Kidney (tissue), 14 donors: Measurements from ENCODE around the gene DUSP9. TPM values are rescaled to one million over a fixed set of nuclear protein-coding genes. Genes with fewer than 3 reads are reported as not detected.
"Not testable (repeated sequence)": the region's sequence is repeated elsewhere in the genome, so short reads cannot be mapped to it uniquely, and the experiment has no call there.

Source experiments
- DNase-seq, 5 donors: peaks; one replicate each; pipeline ENCODE4 v3.0.0-alpha.2; 2013 to 2020
- FAIRE-seq: peaks from 2 replicates; lab custom pipeline; 2012; peaks lifted over from hg19 to GRCh38; lab: Jason Lieb, UNC
- H3K27ac ChIP-seq, 2 donors: one replicate each; pipeline ENCODE4 v1.7.0; 2013; ENCODE audit warnings: low read depth in 2 of 2, low read length in 2 of 2, inconsistent platforms in 1 of 2
- H3K27me3 ChIP-seq: one replicate; pipeline ENCODE4 v1.7.1; 2013; ENCODE audit warnings: low read length, inconsistent platforms; ENCODE audit not compliant: control insufficient read depth, insufficient read depth
- H3K36me3 ChIP-seq, 3 donors: one replicate each; pipeline versions ENCODE4 v1.7.0 to v1.7.1; 2013; ENCODE audit warnings: low read length in 3 of 3, control low read depth in 1 of 3, inconsistent platforms in 1 of 3; ENCODE audit not compliant: insufficient read depth in 3 of 3, control insufficient read depth in 2 of 3
- H3K4me1 ChIP-seq, 3 donors: one replicate each; pipeline versions ENCODE4 v1.7.0 to v1.7.1; 2013; ENCODE audit warnings: low read length in 3 of 3, inconsistent platforms in 1 of 3, low read depth in 1 of 3; ENCODE audit not compliant: control insufficient read depth in 2 of 3, insufficient read depth in 2 of 3
- H3K4me3 ChIP-seq, 3 donors: one replicate each; pipeline versions ENCODE4 v1.7.0 to v1.8.1; 2013; ENCODE audit warnings: low read length in 3 of 3, control low read depth in 1 of 3, inconsistent platforms in 1 of 3
- H3K9ac ChIP-seq, 3 donors: one replicate each; pipeline versions ENCODE4 v1.7.0 to v1.7.1; 2013; ENCODE audit warnings: low read length in 3 of 3, control low read depth in 1 of 3, inconsistent platforms in 1 of 3
- H3K9me3 ChIP-seq, 3 donors: one replicate each; pipeline versions ENCODE4 v1.7.0 to v1.7.1; 2013; ENCODE audit warnings: low read length in 3 of 3, control low read depth in 1 of 3, inconsistent platforms in 1 of 3; ENCODE audit not compliant: control insufficient read depth in 2 of 3, insufficient read depth in 1 of 3
- intact Hi-C: fragments of 100-400 bp; cut with DNase I; formaldehyde crosslinking; loops from one replicate; pipeline ENCODE4 v1.11.1; 2022
- polyA plus RNA-seq: library from polyadenylated mRNA; stranded (reverse); fragments of 350-450 nt; fragmentation: Illumina TruSeq; extraction: RNeasy Lipid Tissue Mini Kit (QIAGEN cat#74804); gene quantifications from one replicate; pipeline ENCODE4 v1.2.3, GENCODE V29; 2014; ENCODE audit warnings: low read depth, low replicate concordance; ENCODE audit not compliant: insufficient read depth
- total RNA-seq: library from RNA; stranded (reverse); fragmentation: NEBNext Ultra II Directional; extraction: Animal tissue kit (Norgen Biotek cat#: 25700); gene quantifications from one replicate; pipeline ENCODE4 v1.2.1, GENCODE V29; 2021
- TF ChIP-seq, protein P1 (sequence below): IDR thresholded peaks from 3 replicates; pipeline ENCODE4 v1.5.1; 2012; ENCODE audit warnings: mild to moderate bottlenecking, moderate library complexity, borderline replicate concordance; ENCODE audit not compliant: insufficient read depth; ENCODE audit errors: extremely low read depth
- donor health status: control.
- donor health status: control.
- donor health status: control.
- donor health status: control.
- donor health status: control.
- donor health status: DM: yes; HTN: yes; CAD: no.
- donor health status: Normal renal cell carcinoma (clear cell type).

The DUSP9 gene
- total and polyA plus RNA-seq, 2 donors from 2014 or later = 4.7 to 81.4 TPM

GRCh38 chrX:153601511-153602110 is 45.4 kb upstream of the DUSP9 start:
- FAIRE-seq (no peak), DNase-seq (no peak)
- intact Hi-C loops = no loop called here
- H3K9ac ChIP-seq = no peak overlapping the region
- TF ChIP-seq, protein P1, sequence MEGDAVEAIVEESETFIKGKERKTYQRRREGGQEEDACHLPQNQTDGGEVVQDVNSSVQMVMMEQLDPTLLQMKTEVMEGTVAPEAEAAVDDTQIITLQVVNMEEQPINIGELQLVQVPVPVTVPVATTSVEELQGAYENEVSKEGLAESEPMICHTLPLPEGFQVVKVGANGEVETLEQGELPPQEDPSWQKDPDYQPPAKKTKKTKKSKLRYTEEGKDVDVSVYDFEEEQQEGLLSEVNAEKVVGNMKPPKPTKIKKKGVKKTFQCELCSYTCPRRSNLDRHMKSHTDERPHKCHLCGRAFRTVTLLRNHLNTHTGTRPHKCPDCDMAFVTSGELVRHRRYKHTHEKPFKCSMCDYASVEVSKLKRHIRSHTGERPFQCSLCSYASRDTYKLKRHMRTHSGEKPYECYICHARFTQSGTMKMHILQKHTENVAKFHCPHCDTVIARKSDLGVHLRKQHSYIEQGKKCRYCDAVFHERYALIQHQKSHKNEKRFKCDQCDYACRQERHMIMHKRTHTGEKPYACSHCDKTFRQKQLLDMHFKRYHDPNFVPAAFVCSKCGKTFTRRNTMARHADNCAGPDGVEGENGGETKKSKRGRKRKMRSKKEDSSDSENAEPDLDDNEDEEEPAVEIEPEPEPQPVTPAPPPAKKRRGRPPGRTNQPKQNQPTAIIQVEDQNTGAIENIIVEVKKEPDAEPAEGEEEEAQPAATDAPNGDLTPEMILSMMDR = no peak
- H3K4me1 ChIP-seq = peaks cover 0 to 12% (median 0%) of the 10 kb centered on the region in 3 donors
- no peak overlapping the region for H3K27ac ChIP-seq
- H3K36me3 ChIP-seq = no peaks in the 10 kb centered on the region
- no peaks in the 10 kb centered on the region for H3K9me3 ChIP-seq
- no peak overlapping the region for H3K4me3 ChIP-seq
- H3K27me3 ChIP-seq = no peaks in the 10 kb centered on the region

DNA sequence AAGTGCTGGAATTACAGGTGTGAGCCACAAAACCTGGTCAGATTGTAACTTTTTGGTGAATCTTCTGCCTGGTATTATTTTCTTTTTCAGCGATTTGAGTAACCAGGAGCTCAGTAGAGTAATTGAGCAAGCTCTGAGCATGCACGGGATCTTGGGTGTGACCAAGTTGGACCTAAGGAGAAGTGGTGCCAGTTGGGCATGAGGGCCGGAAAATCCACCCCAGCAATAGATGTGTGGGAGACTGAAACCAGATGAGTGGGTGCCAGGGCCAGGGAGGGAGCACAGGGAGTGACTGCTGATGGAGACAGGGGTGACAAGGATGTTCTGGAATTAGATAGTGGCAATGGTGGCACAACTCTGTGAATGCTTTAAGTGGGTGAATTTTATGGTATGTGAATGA is 44.4 kb upstream of the DUSP9 start:
- TF ChIP-seq, protein P1 = no peak
- no peaks in the 10 kb centered on the region for H3K27me3 ChIP-seq
- no peaks in the 10 kb centered on the region for H3K36me3 ChIP-seq
- DNase-seq (no peak), FAIRE-seq (no peak)
- no peak overlapping the region for H3K27ac ChIP-seq
- H3K4me3 ChIP-seq = no peak overlapping the region
- intact Hi-C loops = no loop called here
- no peaks in the 10 kb centered on the region for H3K9me3 ChIP-seq
- peaks cover 0 to 12% (median 0%) of the 10 kb centered on the region in 3 donors for H3K4me1 ChIP-seq
- H3K9ac ChIP-seq = no peak overlapping the region

DNA sequence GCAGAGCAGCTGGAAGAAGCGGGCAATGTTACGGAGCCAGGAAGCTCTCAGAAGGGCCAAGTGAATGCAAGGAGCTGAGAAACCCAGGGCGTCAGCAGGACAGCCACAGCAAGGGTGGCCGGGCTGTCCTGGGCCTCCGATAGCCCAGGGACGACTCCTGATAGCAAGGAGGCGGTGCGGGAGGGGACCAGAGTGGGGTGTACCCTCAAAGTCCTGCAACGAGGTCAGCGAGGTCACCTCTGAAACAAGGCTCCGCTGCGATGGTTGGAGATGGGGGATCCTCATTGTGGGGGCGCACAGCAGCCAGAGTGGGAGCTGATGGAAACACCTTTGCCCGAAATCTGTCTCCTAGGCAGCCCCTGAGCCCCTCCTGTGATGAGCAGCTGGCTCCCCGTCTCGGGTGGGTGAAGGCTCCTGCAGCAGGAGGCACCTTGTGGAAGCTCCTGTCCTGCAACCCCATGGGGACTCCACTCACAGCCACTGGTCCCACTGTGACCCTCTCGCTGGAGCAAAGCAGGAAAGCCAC is 43.8 kb upstream of the DUSP9 start:
- Histone ChIP-seq H3K4me3 (no peak overlapping the region), H3K27ac (no peak overlapping the region), H3K9me3 (no peaks in the 10 kb centered on the region), H3K27me3 (no peaks in the 10 kb centered on the region), H3K36me3 (no peaks in the 10 kb centered on the region), H3K4me1 (peaks cover 0 to 10% (median 0%) of the 10 kb centered on the region in 3 donors), H3K9ac (no peak overlapping the region)
- intact Hi-C loops = no loop called here
- FAIRE-seq (no peak), DNase-seq (no peak)
- TF ChIP-seq, protein P1 = no peak

DNA sequence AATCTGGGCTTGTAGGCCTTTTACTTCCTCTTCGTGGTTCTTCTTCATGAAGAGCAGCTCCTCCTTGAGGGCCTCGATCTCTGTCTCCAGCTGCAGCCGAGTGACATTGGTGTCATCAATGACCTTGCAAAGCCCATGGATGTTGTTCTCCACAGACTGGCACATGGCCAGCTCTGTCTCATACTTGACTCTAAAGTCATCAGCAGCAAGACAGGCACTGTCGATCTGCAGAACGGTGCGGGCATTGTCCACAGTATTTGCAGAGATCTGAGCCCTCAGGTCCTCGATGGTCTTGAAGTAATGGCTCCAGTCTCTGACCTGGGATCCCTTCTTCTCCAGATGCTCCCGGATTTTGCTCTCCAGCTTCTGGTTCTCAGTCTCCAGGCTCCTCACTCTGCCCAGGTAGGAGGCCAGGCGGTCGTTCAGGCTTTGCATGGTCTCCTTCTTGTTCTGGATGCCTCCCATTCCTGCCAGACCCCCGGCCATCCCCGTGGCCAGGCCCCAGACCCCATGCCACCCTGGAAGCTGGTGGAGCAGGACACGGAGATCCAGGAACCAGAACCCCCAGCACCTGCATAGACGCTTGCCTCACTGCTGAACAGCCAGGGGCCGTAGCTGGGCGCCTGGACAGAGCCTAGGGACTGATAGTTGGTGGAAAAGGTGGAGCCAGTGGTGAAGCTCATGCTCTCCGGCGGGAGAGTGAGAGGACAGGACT is 42.2 kb upstream of the DUSP9 start:
- H3K36me3 ChIP-seq, H3K9ac ChIP-seq, intact Hi-C loops, H3K4me3 ChIP-seq, H3K9me3 ChIP-seq, H3K27me3 ChIP-seq, H3K27ac ChIP-seq, FAIRE-seq: not testable (repeated sequence)
- DNase-seq = peak in 1 of 5 donors; percentile 51
- H3K4me1 ChIP-seq = peaks cover 0 to 12% (median 0%) of the 10 kb centered on the region in 3 donors
